Activated naive CD4-positive, alpha-beta T cell (primary cell): ENCODE results near the gene DXO.
"Not testable (repeated sequence)": the region's sequence is repeated elsewhere in the genome, so short reads cannot be mapped to it uniquely, and the experiment has no call there.

Experiments
- DNase-seq, 4 experiments: peaks; one replicate each; lab custom pipeline; 2025; lab: John Stamatoyannopoulos, UW

Gene DXO

DNA sequence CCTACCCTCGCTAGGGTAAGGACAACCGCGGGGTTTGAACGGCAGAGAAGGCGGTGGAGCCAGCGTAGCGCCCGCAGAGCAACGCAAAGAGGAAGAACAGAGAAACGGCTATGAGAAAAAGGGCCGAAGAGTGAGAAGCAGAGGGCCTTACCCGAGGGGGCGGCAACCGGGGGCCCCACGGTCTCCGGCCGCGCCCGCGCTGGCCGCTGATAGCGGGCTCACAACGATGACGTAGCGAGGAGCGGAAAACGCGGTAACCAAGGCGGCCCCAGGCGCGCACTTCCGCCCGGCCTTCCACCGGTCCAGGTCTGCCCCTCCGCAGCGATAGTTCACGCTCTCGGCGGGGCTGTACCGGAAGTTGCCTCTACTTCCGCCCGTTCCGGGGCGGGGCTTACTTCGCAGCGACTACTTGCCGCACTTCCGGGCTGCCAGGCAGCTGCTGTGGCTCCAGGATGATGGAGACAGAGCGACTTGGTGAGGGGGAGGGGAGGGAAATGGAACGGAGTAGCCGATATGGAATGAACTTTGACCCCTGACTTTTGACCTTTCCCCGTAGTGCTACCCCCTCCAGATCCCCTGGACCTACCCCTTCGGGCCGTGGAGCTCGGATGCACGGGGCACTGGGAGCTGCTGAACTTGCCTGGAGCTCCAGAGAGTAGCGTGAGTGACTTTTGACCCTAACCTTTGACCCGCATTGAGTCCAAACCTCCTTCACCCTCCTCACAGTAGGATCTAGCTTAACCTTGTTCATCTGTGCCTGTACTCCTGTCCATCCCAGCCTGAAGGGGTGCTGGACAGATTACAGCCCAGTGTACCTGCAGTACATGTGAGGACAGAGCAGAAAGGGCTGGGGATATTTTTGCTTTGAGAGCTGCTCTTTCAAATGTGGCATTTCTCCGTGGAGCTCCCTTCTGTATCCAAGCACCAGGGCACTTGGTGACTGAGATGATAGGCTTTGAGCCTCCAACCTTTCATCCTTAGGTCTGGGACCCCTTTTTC is 12.9 kb downstream of the DXO start, which contains the start of the genes NELFE and SKIC2:
NELFE (minus strand) TSS at position 231 of the 999 bp plus-strand sequence. CDS start 525 bp downstream, outside the sequence.
SKIC2 (plus strand) TSS at position 435 of the 999 bp plus-strand sequence; CDS start at position 453, 18 bp downstream.
- peak; percentile 91 to 98 (median 94) for DNase-seq

DNA sequence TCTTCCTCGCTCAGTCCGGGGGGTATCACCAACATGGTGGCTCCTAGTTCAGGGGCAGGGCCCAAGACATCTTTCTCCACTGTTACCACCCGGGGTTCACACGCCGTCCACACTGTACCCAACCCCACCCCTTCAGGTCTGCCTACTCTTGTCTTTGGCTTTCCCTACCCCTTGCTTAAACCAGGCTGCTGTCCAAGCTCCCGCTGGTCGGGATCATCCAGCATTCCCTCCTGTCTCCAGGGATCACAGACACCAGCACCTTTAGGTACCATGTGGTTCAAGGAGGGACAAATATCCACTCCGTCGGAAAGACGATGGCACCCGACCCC is 13.6 kb downstream of the DXO start:
- DNase-seq, result no peak

DNA sequence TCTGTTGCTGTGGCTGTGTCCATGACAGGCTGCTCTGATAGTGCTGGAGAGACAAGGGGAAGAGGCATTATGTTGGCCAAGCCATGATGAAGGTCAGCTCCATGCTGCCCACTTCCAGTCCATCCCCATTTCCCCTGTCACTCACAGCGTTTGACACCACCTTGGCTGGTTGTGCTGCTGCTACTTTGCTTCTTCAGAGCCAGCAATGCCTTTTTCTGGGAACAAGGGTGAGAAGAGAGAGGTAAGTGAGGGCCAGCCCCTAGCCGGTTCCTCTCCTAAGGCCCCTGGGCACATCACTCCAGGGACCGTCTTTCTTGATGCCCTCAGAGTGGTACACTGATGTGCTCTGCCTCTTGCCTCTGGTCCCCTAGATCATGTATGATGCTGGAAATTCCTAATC is 15.1 kb downstream of the DXO start:
- no peak for DNase-seq

DNA sequence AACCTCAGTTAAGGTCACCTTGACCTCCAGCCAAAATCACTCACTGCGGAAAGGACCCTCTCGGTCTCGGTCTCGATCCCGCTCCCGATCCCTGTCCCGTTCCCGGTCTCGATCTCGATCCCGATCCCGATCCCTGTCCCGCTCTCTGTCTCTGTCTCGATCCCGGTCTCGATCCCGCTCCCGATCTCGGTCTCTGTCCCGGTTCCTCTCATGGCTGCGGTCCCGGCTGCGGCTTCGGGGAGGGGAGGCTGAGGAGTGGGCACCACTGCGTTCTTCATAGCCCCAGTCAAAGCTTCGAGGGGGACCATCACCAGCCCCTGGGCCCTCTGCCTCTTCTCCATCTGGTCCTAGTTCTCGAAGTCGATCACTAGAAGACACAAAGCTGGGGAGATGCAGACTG is 17.4 kb downstream of the DXO start:
- DNase-seq, result no peak

DNA sequence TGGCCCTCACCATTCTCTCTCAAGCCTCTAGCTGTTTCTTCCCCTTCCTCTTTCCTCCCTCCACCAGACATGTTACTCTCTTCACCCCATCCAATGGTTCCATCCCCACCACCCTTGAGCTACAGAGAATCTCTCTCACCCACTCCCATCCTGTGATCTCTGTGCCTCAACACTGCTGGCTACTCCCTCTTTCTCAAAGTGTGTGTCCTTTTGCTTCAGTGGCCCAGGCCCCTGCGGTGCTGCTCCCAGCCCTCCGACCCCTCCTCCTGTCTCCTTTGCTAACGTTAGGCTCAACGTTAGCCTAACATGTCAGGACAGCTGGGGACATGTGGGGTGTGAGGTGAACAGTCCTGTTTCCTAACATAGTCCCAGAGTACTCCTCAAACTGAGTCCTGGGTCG is 19.0 kb downstream of the DXO start:
- DNase-seq, result no peak

DNA sequence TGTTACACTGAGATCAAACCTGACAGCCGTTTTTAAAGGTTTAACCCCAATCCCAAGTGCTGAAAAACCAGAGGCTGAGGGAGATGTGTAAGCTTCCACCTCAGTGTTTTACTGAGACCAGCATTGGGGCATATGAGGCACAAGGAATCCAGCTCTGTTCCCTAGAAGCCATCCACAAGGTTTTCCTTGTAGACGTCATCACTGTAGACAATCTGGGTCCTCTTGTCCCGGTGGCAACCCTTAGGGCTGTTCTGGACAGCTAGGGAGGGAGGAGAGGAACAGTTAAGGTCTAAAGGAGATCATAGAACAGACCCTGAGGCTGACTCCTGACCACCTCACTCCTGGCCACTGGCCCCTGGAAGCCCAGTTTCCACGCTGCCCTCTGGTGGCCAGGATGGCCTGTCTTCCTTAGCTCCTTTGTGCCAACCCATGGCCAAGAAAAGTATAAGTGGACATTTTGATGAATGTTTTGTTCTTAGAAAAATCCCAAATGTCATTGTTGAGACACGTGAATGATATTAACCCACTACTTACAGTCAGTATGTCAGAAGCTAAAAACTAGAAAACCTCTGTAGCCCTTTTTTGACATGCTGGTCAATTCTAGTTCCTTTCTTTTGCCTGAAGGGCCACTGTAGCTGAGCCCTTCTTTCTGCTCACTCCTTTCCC is 19.7 kb downstream of the DXO start:
- peak in 1 of 4 experiments; percentile 20 for DNase-seq

DNA sequence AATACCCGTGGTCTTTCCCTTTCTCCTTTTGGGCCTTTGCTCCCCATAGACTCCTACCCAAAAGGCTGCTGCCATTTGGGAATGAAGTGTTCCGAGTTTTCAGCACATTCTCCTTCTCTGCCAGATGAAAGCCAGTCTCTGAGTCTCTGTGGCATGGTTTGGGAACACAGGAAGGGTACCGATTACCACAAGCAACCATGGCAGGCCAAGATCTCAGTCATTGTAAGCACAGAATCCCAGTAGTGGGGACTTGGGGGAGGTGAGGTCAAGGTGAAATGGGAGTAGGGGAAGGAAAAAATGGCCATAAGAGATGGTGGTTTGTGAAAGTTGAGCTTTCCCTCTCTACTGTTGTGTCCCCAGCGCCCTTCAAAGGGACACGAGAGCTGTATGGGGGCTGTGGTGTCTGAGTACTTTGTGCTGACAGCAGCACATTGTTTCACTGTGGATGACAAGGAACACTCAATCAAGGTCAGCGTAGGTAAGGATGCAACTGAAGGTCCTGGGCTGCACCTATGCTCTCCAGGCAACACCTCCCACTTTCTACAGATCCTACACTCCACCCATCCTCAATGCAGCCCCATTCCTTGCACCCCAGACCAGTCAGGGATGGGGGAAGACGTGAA is 21.9 kb downstream of the DXO start:
- no peak for DNase-seq

DNA sequence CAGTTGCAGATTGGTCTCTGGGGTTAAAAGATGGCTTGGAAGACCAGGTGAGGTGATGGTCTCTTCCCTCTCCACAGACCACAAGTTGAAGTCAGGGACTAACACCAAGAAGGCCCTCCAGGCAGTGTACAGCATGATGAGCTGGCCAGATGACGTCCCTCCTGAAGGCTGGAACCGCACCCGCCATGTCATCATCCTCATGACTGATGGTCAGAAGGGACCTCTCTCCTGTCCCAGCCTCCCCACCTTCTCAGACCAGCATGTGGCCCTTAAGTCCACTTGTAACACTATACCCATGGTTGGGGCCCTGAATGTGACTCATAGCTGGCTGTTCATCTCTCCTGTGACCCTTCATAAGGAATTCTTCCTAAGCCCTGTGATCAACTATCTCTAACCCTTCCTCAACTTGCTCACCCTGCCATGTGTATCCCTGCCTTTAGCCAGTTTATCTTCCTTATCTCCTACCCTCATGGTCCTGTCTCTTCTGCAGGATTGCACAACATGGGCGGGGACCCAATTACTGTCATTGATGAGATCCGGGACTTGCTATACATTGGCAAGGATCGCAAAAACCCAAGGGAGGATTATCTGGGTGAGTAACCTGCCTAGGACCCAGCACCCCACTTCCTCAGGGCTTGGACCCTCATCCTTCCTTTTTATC is 23.1 kb downstream of the DXO start:
- no peak for DNase-seq

DNA sequence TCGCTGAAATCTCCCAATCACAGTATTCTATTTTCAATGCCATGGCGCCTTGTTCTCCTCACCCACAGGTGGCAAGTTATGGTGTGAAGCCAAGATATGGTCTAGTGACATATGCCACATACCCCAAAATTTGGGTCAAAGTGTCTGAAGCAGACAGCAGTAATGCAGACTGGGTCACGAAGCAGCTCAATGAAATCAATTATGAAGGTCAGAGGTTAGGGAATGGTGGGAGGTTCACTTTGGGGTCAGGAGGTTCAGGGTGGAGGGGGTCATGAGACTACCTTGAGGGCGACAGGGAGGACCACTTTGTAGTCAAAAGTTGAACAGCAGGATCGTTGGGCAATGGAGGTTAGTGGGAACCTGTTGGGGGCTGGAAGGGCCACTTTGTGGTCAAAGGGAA is 23.6 kb downstream of the DXO start:
- DNase-seq, result no peak

DNA sequence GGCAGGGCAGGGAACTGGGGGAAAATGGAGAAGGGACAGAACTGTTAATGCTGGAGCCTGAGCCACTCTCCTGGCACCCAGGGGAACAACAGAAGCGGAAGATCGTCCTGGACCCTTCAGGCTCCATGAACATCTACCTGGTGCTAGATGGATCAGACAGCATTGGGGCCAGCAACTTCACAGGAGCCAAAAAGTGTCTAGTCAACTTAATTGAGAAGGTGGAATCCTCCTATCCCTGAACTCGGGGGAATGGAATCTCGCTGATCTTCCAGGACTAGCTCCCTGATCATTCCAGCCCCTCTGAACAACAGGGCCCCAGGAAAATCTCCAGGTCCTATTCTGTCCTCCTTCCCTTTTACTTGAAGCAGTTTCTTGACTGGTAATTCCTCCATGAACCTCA is 24.1 kb downstream of the DXO start:
- no peak for DNase-seq

DNA sequence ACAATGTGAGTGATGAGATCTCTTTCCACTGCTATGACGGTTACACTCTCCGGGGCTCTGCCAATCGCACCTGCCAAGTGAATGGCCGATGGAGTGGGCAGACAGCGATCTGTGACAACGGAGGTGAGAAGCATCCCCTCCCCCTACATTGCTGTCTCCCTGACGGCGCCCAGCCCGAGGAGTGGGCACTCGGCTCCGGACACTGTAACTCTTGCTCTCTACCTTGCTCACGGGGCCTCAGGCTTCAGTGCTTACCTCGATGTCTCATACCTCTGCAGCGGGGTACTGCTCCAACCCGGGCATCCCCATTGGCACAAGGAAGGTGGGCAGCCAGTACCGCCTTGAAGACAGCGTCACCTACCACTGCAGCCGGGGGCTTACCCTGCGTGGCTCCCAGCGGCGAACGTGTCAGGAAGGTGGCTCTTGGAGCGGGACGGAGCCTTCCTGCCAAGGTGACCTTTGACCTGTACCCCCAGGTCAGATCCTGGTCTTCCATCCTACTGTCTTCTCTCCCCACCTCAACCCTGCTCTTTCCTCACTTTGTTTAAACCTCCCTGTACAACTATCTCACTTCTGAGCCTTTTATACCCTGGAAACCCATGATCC is 24.8 kb downstream of the DXO start:
- no peak for DNase-seq

DNA sequence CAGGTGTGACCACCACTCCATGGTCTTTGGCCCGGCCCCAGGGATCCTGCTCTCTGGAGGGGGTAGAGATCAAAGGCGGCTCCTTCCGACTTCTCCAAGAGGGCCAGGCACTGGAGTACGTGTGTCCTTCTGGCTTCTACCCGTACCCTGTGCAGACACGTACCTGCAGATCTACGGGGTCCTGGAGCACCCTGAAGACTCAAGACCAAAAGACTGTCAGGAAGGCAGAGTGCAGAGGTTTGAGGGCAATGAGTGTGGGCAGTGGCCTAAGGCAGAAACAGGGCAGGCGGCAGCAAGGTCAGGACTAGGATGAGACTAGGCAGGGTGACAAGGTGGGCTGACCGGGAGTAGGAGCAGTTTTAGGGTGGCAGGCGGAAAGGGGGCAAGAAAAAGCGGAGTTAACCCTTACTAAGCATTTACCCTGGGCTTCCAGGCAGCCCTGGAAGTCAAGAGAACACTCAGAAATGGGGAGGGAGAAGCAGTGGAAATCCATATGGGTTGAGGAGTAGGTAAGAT is 25.5 kb downstream of the DXO start:
- no peak for DNase-seq

DNA sequence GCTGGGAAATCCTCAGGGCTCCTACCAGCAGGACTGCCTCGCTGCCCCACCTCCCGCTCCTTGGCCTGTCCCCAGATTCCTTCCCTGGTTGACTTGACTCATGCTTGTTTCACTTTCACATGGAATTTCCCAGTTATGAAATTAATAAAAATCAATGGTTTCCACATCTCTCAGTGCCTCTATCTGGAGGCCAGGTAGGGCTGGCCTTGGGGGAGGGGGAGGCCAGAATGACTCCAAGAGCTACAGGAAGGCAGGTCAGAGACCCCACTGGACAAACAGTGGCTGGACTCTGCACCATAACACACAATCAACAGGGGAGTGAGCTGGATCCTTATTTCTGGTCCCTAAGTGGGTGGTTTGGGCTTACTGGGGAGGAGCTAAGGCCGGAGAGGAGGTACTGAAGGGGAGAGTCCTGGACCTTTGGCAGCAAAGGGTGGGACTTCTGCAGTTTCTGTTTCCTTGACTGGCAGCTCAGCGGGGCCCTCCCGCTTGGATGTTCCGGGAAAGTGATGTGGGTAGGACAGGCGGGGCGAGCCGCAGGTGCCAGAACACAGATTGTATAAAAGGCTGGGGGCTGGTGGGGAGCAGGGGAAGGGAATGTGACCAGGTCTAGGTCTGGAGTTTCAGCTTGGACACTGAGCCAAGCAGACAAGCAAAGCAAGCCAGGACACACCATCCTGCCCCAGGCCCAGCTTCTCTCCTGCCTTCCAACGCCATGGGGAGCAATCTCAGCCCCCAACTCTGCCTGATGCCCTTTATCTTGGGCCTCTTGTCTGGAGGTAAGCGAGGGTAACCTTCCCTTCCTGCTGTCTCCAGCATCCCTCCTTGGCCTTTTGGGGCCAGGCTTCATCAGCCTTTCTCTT is 26.2 kb downstream of the DXO start, which contains the start of gene CFB:
CFB (plus strand) TSS at position 589 of the 863 bp plus-strand sequence; CDS start at position 716, 127 bp downstream.
- DNase-seq, result no peak

DNA sequence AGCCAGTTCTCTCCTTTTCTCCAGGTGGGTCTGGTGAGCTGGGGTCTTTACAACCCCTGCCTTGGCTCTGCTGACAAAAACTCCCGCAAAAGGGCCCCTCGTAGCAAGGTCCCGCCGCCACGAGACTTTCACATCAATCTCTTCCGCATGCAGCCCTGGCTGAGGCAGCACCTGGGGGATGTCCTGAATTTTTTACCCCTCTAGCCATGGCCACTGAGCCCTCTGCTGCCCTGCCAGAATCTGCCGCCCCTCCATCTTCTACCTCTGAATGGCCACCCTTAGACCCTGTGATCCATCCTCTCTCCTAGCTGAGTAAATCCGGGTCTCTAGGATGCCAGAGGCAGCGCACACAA is 26.8 kb downstream of the DXO start:
- DNase-seq, result no peak

DNA sequence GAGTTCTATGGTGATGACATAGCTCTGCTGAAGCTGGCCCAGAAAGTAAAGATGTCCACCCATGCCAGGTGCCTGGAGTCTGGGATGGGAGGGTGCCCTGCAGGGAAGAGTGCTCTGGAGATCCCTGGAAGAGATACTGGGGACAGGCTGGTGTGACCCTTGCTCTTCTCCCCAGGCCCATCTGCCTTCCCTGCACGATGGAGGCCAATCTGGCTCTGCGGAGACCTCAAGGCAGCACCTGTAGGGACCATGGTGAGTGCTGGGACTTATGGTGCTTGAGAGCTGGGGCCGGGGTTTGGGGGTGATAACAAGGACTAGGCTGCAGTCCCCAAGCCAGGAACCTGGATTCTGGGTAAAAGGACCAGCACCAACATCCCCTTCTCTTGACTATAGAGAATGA is 28.2 kb downstream of the DXO start:
- DNase-seq, result no peak

DNA sequence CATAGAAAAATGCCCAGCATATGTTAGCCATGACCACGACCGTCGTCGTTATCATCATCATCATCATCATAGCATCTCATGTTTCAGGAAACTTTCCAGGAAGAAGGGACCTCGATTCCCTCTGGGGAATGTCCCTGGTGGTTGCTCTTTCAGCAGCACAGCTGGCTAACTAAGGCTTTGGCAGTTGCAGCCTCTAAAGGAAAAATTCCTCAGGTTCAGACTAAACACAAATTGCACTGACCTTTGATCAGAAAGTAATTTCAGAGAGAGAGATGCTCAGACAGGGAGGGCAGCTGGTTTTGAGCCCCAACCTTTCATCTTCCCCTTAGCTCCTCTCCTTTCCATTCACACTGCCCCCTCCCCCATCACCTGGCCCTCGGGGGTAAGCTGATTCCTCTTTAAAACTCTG is 31.7 kb downstream of the DXO start:
- no peak for DNase-seq

DNA sequence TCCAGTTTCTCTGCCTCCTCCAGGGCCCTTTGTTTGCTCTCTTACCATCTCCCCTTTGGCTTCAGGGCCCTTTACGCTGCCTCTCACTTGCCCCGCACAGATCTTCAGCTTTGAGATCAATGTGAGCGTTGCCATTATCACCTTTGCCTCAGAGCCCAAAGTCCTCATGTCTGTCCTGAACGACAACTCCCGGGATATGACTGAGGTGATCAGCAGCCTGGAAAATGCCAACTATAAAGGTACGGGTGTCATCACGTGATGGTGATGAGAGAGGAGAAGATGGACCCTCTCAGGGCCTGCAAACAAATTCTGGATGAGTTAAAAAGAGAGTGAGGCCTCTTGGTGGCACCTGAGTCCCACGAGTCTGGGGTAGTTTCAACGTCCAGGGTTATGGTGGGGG is 36.1 kb downstream of the DXO start:
- no peak for DNase-seq

DNA sequence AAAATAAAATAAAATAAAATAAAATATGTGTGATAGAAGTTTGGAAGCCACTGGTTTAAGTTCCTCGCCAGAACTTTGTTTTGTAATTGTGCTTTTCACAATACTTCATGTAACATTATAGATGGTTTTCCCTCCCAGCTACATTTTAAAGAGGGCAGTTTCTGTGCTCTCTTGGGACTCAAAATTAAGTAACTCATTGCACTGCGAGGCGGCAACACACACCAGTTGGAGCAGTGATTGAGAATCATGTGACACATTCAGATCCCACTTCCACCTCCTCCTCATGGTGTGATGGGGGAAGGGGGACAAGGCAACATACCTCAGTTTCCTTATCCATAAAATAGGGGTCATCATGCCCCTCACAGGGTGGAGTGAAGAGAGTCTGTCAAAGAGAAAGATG is 36.9 kb downstream of the DXO start:
- no peak for DNase-seq

DNA sequence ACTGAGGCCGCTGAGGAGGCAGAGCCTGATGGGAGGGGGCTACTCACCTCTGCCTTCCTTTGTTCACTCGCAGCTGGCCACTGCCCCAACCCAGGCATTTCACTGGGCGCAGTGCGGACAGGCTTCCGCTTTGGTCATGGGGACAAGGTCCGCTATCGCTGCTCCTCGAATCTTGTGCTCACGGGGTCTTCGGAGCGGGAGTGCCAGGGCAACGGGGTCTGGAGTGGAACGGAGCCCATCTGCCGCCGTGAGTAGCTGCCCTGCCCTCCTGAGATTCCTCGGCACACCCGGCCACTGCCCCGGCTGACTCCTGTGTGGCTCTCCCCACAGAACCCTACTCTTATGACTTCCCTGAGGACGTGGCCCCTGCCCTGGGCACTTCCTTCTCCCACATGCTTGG is 38.4 kb downstream of the DXO start:
- DNase-seq, result no peak

DNA sequence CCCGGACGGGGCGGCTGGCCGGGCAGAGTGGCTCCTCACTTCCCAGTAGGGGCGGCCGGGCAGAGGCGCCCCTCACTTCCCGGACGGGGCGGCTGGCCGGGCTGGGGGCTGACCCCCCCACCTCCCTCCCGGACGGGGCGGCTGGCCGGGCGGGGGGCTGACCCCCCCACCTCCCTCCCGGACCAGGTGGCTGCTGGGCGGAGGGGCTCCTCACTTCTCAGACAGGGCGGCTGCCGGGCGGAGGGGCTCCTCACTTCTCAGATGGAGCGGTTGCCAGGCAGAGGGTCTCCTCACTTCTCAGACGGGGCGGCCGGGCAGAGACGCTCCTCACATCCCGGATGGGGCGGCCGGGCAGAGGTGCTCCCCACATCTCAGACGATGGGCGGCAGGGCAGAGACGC is 39.8 kb downstream of the DXO start:
- not testable (repeated sequence) for DNase-seq

DNA sequence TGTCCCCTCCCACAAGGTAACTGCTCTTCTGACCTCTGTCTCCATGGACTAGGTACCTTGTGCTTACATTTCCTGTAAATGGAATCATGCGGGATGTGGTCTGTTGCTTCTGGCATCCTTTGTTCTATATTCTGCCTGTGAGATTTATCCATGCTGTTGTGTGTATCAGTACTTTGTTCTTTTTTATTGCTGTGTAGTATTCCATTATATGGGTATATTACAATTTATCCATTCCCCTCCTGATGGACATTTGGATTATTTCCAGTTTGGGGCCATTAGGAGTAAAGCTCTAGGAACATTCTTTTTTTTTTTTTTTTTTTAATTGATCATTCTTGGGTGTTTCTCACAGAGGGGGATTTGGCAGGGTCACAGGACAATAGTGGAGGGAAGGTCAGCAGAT is 41.0 kb downstream of the DXO start:
- DNase-seq, result no peak
